Stimulated activated CD4-positive, alpha-beta T cell treated with anti-CD3 and anti-CD28 coated beads, Interleukin-12 subunit alpha, Interleukin-12 subunit beta, amount 100 ng/mL, for 24 hours (primary cell): ENCODE measurements around the gene BCL11B.

Experiments
- DNase-seq, 2 experiments: peaks; one replicate each; pipeline ENCODE4 v3.0.0-alpha.2; 2020; ENCODE audit warnings: low read depth in 2 of 2

BCL11B gene

DNA sequence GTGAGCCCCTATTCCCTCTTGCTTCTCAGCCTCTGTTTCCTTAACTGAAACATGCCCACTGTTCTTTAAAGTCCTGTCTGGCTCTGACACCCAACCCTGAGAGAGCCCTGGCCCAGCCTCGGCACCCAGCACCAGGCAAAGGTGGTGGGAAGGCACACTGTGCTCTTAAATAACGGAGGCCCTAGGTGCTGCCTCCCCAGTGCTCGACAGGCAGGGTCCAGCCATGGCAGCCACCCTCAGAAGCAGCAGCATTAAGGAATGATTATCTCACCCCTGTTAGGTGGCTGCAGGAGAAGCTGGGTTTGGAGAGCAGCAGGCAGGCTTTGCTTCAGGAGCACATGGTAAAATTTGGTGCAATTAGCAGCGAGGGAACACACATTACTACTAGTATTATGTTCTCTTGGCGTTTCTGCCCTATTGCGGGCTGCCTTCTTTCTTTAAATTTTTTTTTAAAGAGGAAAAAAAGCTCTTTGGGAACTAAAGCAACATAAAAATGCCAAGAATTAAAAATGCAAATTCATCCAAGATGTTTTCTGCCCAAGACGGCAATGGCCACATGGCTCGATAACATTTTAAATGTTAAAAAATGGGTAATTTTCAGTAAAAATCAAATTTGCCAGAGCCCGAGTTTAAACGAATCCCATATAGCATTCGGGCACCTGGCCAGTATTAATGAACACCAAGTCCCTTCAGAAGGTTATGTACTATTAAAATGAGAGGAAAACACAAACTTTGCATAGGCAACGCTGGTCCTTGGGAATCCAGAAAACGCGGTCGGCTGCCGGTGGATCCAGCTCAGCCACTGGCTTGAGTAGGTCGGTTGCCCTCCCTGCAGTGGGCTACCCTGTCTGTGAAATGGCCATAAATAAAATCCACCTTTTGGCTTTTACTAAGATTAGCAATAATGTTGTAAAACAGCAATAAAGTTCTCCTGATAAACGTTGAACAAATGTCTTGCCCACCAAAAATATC, 152.2 kb downstream of the BCL11B start:
- DNase-seq = no peak
